NCI-H524 (cell line): Measurements from ENCODE around the gene ARHGAP35.
"Not testable (repeated sequence)": the region's sequence is repeated elsewhere in the genome, so short reads cannot be mapped to it uniquely, and the experiment has no call there.

ENCODE experiments used
- DNase-seq, 2 experiments: peaks; one replicate each; lab custom pipeline; 2025; lab: John Stamatoyannopoulos, UW

Gene ARHGAP35

DNA sequence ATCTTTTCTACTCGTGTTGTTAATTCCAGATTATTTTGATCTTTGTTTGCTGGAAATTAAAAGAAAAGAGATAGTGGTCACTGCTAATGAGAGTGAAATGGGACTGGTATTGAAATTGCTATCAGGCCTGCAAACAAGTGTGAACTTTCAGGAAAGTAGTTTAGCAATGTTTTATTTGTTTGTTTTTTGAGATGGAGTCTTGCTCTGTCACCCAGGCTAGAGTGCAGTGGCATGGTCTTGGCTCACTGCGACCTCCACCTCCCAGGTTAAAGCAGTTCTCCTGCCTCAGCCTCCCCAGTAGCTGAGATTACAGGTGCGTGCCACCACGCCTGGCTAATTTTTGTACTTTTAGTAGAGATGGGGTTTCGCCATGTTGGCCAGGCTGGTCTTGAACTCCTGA is 10.4 kb downstream of the ARHGAP35 start:
- DNase-seq, result not testable (repeated sequence)

DNA sequence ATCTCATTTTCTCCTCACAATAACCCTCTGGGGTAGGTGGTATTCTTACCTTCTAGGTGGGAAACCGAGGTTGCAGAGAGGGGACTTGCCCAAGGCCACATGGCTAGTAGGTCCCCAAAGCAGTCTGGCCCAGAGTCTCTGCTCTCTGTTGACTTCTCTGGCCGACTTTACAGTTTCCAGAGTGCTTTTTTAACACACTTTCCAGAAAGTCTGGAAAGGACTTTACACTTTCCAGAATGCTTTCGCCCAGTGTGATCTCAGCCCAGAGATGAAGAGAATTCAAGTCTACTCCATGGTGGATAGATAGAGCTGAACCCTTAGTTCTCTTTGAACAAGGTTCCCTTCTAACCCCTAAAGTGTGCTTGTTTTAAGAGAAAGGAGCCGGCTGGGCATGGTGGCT is 12.2 kb downstream of the ARHGAP35 start:
- DNase-seq, result no peak

DNA sequence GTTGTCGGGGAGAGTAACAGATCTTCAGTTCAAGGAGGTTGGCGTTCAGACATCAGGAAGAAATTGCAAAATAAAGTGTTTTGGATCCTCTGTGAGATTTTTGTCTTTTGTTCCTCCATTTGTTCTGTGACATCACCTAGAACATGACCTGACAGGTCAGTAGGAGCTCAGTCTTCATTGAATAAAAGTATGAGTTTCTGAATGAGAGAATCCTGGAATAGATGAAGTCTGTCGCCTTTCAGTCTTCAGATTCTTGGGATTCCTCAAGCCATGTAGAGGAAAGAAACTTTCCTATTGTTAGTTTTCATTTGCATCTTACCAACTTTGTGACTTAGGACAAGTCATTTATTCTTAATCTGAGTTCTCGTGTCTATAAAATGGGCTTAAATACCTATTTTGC is 14.4 kb downstream of the ARHGAP35 start:
- DNase-seq, result no peak

DNA sequence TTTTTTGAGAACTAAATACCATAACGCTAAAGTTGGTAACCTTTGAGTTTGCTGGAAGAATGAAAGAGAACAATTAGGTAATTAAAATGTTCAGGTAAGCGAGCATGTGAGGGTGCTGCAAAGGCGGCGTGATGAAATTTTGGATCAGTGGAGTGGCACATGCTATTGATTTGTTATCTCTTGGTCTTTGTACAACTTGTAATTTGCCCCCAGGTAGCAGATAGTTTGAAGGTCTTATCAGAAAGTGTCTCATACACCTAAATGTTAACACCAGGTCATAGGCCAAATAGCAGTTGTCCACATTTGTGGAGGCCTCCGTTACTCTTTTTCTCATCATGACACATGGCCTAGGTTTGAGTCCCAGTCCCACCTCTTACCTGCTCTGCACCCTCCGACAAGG is 14.9 kb downstream of the ARHGAP35 start:
- DNase-seq, result no peak

DNA sequence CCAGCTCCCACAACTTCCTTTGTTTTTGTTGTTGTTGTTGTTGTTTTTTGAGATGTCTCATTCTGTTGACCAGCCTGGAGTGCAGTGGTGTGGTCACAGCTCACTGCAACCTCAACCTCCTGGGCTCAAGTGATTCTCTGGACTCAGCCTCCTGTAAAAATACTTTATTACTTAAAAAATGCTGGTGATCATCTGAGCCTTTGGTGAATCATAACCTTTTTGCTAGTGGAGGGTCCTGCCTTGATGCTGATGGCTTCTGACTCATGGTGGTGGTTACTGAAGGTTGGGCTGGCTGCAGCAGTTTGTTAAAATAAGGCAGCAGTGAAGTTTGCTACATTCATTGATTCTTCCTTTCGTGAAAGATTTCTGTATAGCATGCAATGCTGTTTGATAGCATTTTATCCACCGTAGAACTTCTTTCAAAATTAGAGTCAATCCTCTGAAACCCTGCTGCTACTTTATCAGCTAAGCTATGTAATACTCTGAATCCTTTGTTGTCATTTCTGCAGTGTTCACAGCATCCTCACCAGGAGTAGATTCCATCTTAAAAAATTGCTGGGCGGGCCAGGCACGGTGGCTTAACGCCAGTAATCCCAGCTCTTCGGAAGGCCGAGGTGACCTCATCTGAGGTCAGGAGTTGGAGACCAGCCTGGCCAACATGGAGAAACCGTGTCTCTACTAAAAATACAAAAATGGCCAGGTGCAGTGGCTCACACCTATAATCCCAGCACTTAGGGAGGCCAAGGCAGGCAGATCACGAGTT is 18.0 kb downstream of the ARHGAP35 start:
- no peak for DNase-seq

DNA sequence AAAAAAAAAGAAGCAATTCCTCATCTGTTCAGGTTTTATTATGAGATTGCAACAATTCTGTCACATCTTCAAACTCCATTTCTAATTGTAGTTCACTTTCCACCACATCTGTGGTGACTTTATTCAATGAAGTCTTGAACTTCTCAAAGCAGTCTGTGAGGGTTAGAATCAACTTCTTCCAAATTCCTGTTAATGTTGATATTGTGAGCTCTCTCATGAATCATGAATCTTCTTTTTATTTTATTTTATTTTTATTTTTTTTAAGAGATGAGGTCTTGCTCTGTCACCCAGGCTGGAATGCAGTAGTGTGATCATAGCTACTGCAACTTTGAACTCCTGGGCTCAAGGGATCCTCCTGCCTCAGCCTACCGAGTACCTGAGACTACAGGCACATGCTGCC is 19.6 kb downstream of the ARHGAP35 start:
- DNase-seq, result no peak

DNA sequence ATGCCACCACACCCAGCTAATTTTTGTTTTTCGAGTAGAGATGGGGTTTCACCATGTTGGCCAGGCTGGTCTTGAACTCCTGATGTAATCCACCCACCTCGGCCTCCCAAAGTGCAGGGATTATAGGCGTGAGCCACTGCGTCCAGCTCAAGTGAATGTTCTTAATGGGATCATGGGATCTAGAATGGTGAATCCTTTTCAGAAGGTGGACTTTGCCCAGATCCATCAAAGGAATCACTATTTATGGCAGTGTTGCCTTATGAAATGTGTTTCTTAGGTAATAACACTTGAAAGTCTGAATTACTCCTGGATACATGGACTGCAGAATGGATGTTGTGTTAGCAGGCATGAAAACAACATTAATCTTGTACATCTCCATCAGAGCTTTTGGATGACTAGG is 20.3 kb downstream of the ARHGAP35 start:
- DNase-seq, result no peak

DNA sequence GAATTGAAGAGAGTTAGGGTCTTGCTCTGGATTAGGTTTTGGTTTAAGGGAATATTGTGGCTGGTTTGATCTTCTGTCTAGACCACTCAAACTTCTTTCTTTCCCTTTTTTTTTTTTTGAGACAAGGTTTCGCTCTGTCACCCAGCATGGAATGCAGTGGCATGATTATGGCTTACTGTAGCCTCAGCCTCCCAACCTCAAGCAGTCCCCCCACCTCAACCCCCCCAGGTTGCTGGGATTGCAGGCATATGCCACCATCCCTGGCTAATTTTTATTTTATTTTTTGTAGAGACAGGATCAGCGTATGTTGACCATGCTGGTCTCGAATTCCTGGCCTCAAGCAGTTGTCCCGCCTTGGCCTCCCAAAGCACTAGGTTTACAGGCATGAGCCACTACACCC is 21.2 kb downstream of the ARHGAP35 start:
- no peak for DNase-seq

DNA sequence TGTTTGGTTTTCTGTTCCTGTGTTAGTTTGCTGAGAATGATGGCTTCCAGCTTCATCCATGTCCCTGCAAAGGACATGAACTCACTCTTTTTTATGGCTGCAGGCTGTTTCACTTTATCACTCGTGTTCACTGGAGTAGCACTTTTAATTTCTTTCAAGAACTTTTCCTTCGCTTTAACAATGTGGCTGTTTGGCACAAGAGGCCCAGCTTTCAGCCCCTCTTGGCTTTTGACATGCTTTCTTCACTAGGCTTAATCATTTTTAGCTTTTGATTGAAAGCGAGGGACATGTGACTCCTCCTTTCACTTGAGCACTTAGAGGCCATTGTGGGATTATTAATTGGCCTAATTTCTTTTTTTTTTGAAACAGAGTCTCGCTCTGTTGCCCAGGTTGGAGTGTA is 22.0 kb downstream of the ARHGAP35 start:
- not testable (repeated sequence) for DNase-seq

DNA sequence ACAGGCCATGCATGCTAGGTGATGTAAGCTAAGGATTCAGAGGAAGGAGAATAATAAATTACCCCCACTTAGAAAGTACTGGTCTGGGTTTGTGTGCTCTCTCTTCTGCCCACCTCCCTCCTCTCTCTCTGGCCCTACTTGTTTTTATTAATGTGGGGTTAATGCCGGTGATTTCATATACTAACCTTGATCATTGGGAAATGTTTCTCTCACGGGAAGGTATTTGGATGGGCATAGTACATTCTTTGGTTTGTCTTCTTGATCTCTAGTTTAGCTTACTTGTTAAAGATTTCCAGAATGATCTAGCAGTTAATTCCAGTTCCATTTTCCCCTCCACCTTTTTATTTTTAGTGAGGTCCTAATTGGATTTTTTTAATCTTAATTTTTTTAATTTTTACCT is 24.6 kb downstream of the ARHGAP35 start:
- DNase-seq, result no peak

DNA sequence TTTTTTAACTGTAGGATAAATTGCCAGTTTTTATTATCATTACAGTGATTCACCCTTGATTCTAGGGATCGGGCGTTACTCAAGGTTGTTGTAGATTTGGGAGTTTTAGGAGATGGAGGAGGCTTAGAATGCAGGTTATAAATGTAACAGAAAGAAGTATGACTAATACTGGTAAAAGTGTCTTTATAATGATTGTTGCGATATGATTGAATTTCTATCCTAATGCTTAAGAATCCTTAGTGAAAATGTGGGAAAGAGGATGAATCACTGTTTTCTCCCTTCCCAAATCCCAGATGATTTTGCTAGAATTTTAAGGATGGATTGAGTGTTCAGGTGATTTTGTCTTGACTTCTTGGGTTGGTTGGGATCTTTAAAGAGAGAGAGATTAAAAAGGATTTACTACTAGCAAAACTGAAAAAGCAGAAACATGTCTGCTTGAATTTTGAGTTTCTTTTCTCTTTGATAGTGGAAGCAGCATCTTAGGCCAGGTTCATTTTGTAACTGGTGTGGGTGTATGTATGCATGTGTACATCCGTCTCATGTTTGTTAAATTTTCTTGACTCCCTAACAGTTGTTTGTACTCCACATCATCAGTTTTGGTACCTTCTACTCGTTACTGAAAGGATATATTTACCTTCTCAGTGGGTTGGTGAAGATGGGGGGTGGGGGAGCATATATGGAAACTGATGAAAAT is 25.9 kb downstream of the ARHGAP35 start:
- DNase-seq, result no peak

DNA sequence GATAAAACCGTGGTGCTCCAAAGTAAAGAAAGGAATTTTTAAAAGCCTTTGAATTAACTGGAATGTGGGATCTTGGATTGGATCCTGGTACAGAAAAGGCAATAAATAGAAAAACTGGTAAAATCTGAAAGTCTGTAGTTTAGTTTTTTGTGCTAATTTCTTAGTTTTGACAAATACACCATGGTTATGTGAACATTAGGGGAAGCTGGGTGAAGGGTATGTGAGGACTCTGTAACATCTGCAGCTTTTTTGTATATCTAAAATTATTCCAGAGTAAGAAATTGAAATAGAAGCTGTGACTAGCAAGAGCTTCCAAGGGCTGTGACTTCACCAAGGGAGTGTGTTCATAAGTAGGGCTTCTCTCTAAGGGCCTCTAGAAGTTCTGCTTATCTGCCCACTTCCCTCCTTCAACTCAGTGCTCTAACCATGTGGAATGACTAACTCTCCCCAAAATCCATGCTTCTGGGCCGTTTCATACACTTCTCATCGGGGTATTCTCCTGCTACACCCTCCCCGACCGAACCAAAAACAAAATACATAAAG is 26.5 kb downstream of the ARHGAP35 start:
- no peak for DNase-seq

DNA sequence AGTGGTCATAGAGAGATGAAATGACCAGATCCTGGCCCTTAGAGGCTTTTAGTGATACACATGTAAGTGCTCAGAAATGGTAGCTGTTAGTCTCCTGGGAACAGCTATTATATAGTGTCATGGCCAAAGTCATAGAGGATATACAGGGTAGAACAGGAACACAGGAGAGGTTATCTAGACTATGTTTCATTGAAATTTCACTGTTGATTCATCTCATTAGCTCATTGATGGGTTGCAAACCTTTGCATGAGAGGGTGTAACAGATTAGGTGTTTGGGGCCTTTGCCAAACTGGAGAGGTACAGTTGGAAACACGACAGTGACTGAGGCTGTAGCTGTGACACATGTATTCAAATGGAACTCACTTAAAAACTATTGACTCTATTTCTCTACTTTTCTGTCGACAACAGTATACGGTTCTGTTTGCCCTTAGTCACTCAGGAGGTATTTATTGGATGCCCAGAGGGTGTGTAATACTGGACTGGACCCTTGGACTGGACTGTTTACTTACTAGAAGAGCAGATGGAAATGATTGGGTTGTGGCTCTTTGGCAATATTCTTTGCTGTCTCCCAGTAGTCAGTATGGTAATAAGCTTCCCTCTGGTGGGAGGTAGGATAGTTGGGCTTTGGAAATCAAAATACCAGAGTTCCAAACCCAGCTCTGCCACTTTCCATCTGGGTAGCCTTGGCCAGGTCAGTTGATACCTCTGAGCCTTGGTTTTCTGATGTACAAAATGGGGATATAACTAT is 29.8 kb downstream of the ARHGAP35 start:
- no peak for DNase-seq

DNA sequence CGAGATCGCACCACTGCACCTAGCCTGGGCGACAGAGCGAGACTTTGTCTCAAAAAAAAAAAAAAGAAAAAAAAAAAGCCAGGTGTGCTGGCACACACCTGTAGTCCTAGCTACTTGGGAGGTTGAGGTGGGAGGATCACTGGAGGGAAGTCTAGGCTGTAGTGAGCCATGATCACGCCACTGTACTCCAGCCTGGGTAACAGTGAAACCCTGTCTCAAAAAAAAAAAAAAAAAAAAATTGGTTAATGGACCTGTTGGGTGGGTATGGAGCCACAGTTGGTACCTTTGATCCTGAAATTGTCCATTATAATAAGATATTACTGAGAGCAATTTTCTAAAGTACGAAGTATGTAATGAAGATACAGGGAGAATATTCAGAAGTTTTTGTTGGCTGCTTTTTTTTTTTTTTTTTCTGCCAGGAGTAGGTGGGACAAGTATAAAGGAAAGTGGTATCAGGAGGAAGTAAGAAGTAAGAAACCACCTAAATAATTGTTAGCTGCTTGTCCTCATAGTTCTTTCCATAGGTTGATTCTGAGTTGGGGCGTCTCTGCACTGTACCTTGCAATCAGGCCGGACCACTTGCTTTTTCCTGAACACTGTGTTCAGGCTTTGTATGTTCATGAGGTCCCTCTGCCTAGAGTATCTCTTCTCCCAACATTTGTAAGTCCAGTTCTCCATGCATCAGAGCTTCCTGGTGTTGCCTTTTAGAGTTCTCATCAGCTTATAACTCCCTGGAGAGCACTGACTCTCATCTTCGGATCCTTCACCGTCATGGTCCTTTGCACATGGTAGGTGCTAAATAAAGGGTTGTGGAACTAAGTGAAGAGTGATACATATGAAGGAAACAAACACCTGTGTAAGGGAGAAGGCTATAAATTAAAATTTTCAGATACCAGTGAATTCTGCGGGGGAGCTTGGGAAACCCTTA is 31.7 kb downstream of the ARHGAP35 start:
- no peak for DNase-seq

DNA sequence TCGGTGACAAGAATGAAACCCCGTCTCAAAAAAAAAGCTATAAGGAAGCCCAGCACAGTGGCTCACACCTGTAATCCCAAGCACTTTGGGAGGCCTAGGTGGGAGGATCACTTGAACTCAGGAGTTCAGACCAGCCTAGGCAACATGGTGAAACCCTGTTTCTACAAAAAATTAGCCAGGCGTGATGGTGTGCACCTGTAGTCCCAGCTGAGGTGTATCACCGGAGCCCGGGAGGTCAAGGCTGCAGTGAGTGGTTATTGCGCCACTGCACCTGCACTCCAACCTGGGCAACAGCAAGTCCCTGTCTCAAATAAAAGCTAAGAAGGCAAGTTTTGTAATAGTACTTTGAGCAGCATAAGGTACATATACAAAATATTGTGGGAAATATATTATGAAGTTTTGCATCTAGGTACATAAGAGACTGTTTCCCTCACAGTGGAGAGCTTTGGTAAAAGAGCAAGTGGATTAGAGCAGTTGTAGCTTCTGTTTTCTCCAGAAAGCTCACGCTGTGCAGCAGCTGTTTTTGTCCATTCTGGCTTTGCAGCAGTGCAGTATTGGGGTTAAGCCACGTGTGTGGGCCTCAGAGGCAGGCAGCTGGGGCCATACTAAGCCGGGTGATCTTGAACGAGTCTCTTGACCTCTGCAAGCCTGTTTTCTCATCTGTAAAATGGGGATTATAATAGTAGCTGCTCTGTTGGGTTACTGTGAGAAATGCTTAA is 35.4 kb downstream of the ARHGAP35 start:
- peak; percentile 46 to 79 for DNase-seq

DNA sequence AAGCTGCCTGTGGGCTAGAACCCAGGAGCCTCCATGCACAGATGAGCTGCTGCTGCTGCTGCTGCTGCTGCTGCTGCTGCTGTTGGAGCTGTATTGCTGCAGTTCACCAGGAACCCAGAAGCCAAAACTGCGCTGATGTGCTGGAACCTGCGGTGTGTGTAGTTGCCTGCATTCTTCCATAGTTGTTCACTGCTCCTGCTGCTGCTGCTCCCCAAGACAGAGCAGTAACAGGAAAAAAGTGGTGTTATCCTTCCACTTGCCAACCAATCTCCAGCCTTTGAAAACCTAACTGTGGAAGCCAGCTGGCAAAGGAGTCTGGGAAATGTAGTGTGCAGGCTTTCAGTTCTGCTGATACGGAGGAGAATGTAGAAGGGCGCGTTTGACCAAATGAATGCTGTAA is 37.9 kb downstream of the ARHGAP35 start:
- DNase-seq, result no peak

DNA sequence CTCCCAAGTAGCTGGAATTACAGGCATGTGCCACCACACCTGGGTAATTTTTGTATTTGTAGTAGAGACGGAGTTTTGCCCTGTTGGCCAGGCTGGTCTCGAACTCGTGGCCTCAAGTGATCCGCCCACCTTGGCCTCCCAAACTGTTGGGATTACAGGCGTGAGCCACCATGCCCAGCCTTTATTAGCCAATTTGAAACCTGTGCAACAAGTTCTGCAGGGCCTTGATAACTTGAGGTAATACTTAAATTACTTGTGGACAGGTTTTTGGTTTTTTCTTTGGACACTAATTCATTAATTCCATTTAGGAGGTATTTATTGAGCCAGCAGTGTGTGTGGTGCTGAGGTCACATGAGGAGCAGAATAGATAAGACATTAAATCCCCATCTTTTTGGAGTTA is 39.5 kb downstream of the ARHGAP35 start:
- no peak for DNase-seq

DNA sequence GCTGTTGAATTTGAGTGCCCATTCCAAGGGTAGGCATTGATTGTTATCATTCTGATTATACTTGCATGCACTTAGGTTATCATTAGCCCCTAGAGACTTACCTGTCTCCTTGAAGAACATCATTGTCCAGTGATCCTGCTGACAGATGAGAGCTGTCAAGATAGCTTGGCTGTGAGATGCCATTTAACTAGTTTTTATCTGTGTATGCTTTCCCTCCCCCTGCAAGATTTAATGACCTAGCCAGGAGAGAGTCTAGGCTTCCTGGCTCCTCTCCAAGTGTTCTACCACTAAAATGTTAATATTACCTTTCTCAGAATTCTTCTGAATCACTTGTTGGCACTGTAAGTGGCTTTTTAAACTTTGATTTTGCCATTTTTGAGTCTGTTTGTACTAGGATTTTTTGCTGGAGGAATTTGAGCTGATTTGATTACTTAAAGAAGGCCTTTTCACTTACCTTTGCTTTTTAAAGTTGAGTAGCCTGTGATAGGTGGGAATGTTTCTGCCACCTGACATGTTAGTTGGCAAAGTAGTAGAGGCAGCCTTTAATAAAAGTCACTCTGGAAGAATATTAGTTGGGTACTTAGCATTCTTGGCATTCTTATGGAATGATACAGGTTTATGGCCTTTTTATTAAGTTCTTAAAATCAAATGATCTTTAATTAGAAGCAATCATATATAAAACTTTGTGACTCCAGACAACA is 41.1 kb downstream of the ARHGAP35 start:
- DNase-seq, result no peak

DNA sequence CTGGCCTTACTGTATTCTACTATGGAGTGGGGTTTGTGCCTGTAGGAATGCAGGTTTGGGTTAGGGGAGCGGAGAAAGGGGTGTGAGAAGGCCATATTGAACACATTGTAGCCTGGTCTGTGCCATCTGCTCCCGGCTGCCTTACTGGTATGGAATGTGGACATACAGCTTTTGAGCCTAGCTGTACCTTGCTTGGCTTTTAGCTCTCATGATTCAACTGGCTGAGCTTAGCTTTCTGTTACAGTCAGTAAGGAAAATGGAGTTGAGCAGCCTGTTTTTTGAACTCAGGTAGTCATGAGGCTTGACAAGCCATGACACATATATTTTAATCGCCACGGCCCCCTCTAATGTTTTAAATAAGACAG is 41.6 kb downstream of the ARHGAP35 start:
- DNase-seq, result peak in 1 of 2 experiments; percentile 22

DNA sequence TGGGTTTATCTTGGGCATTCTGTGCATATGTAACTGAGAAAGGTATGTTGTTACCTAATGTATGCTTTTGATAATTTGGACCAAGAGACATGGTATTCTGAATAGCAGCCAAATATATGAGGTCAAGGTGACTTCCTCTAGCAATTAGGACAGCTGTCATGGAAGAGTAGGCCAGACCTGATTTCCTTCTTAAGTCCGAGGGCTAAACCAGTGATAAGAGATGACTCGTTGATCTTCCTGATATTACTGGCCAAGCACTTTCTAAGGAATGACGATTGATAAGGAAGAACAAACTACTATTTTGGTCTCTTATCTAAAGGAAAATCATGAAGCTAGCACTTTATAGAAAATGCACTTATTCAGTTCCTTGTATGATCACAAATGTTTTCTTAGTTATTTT is 42.7 kb downstream of the ARHGAP35 start:
- no peak for DNase-seq
